GM18867 (cell line): Measurements from ENCODE around the gene ERICH4.
"Not testable (repeated sequence)": the region's sequence is repeated elsewhere in the genome, so short reads cannot be mapped to it uniquely, and the experiment has no call there.

Source experiments
- ATAC-seq: cut with Tn5 transposase; IDR thresholded peaks from one replicate; pipeline ENCODE4 v1.9.1; 2021; ENCODE audit warnings: mild to moderate bottlenecking, moderate library complexity; ENCODE audit not compliant: unreplicated experiment

Gene ERICH4

GRCh38 chr19:41442473-41443355 is at the start of gene ERICH4:
TSS of gene ERICH4 (plus strand) at chr19:41443156. CDS start at chr19:41443170, 14 bp downstream.
- ATAC-seq, result no peak

- no peak for ATAC-seq
Observed at GRCh38 chr19:41395355-41395754, 47.6 kb upstream of the ERICH4 start.

- peak; percentile 91 for ATAC-seq
Observed at GRCh38 chr19:41397086-41398049, 45.6 kb upstream of the ERICH4 start, which contains the start of the genes BCKDHA and EXOSC5. TSS of gene BCKDHA (plus strand) at chr19:41397818. CDS start at chr19:41397828, 10 bp downstream. TSS of gene EXOSC5 (minus strand) at chr19:41397359. CDS start at chr19:41397328, 31 bp downstream.

- ATAC-seq, result no peak
Observed at GRCh38 chr19:41398050-41398418, 44.9 kb upstream of the ERICH4 start.

- ATAC-seq, result no peak
Observed at GRCh38 chr19:41398598-41398997, 44.4 kb upstream of the ERICH4 start.

GRCh38 chr19:41399091-41399490 is 43.9 kb upstream of the ERICH4 start:
- no peak for ATAC-seq

- ATAC-seq, result no peak
Observed at GRCh38 chr19:41399525-41399924, 43.4 kb upstream of the ERICH4 start.

- no peak for ATAC-seq
Observed at GRCh38 chr19:41401483-41401882, 41.5 kb upstream of the ERICH4 start.

GRCh38 chr19:41402010-41402409 is 40.9 kb upstream of the ERICH4 start:
- ATAC-seq, result no peak

- no peak for ATAC-seq
Observed at GRCh38 chr19:41403181-41403970, 39.6 kb upstream of the ERICH4 start.

GRCh38 chr19:41405776-41406175 is 37.2 kb upstream of the ERICH4 start:
- ATAC-seq, result no peak

GRCh38 chr19:41407271-41407670 is 35.7 kb upstream of the ERICH4 start:
- ATAC-seq, result no peak

GRCh38 chr19:41408256-41408655 is 34.7 kb upstream of the ERICH4 start:
- no peak for ATAC-seq

- ATAC-seq, result not testable (repeated sequence)
Observed at GRCh38 chr19:41408846-41409245, 34.1 kb upstream of the ERICH4 start.

- no peak for ATAC-seq
Observed at GRCh38 chr19:41409288-41409687, 33.7 kb upstream of the ERICH4 start.

- no peak for ATAC-seq
Observed at GRCh38 chr19:41410336-41411054, 32.5 kb upstream of the ERICH4 start.

GRCh38 chr19:41411100-41411967 is 31.6 kb upstream of the ERICH4 start:
- ATAC-seq, result no peak

- no peak for ATAC-seq
Observed at GRCh38 chr19:41411968-41412265, 31.0 kb upstream of the ERICH4 start.

- no peak for ATAC-seq
Observed at GRCh38 chr19:41412953-41413352, 30.0 kb upstream of the ERICH4 start.
